Measurements from ENCODE around the gene CRYGB.

DNA sequence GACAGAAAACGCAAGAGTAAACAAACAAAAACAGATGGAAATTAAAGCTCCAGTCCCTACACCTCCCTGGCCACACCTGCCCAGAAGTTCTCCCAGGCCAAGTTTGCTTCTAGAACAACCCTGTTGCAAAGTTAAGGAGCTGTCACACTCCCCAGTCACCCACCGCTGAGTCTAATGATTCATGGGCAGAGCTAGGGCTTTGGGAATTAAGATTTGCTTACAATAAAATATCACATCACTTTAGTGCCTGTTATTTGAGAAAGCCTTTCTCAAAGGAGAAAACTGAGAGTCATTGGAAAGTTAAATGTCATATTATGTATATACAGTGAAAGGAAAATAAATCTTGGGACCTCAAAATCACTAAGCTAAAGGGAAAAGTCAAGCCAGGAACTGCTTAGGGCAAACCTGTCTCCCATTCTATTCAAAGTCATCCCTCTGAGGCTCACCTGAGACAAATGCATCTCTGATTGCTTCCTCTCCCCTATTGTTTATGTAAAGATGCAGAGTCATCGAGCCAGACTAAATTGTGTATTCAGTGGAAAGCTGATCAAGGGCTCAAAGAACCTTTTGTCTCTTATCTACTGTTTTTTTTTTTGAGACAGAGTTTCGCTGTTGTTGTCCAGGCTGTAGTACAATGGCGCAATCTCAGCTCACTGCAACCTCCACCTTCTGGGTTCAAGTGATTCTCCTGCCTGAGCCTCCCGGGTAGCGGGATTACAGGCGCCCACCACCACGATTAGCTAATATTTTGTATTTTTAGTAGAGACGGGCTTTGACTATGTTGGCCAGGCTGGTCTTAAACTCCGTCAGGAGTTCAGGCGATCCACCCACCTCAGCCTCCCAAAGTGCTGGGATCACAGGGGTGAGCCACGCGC lies 2.8 kb downstream of the CRYGB start:
- TF ChIP-seq, protein P1, sequence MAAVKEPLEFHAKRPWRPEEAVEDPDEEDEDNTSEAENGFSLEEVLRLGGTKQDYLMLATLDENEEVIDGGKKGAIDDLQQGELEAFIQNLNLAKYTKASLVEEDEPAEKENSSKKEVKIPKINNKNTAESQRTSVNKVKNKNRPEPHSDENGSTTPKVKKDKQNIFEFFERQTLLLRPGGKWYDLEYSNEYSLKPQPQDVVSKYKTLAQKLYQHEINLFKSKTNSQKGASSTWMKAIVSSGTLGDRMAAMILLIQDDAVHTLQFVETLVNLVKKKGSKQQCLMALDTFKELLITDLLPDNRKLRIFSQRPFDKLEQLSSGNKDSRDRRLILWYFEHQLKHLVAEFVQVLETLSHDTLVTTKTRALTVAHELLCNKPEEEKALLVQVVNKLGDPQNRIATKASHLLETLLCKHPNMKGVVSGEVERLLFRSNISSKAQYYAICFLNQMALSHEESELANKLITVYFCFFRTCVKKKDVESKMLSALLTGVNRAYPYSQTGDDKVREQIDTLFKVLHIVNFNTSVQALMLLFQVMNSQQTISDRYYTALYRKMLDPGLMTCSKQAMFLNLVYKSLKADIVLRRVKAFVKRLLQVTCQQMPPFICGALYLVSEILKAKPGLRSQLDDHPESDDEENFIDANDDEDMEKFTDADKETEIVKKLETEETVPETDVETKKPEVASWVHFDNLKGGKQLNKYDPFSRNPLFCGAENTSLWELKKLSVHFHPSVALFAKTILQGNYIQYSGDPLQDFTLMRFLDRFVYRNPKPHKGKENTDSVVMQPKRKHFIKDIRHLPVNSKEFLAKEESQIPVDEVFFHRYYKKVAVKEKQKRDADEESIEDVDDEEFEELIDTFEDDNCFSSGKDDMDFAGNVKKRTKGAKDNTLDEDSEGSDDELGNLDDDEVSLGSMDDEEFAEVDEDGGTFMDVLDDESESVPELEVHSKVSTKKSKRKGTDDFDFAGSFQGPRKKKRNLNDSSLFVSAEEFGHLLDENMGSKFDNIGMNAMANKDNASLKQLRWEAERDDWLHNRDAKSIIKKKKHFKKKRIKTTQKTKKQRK (IDR thresholded peaks at IDR 0.05; ENCODE audit: low read depth, low read length): no peak
- TF ChIP-seq ATF2 (IDR thresholded peaks at IDR 0.05; ENCODE audit: low read length) (no peak), NFYA (IDR thresholded peaks at IDR 0.05; ENCODE audit: borderline replicate concordance, low read depth, low read length) (no peak), E2F4 (IDR thresholded peaks at IDR 0.05; ENCODE audit: low read depth, low read length) (no peak), RELA (IDR thresholded peaks at IDR 0.05; ENCODE audit: borderline replicate concordance, partially characterized antibody) (no peak), SP1 (IDR thresholded peaks at IDR 0.05; ENCODE audit: low read depth, low read length) (no peak), ZZZ3 (IDR thresholded peaks at IDR 0.05; ENCODE audit: control insufficient read depth, insufficient read length, low read depth) (no peak), BHLHE40 (IDR thresholded peaks at IDR 0.05; ENCODE audit: borderline replicate concordance in 1 of 2, low read depth in 2 of 2, low read length in 1 of 2) (no peak), GABPA (IDR thresholded peaks at IDR 0.05; ENCODE audit: low read depth) (no peak), POLR2A (IDR thresholded peaks at IDR 0.05; ENCODE audit: low read depth, low read length) (no peak)
- TF ChIP-seq, protein P2, sequence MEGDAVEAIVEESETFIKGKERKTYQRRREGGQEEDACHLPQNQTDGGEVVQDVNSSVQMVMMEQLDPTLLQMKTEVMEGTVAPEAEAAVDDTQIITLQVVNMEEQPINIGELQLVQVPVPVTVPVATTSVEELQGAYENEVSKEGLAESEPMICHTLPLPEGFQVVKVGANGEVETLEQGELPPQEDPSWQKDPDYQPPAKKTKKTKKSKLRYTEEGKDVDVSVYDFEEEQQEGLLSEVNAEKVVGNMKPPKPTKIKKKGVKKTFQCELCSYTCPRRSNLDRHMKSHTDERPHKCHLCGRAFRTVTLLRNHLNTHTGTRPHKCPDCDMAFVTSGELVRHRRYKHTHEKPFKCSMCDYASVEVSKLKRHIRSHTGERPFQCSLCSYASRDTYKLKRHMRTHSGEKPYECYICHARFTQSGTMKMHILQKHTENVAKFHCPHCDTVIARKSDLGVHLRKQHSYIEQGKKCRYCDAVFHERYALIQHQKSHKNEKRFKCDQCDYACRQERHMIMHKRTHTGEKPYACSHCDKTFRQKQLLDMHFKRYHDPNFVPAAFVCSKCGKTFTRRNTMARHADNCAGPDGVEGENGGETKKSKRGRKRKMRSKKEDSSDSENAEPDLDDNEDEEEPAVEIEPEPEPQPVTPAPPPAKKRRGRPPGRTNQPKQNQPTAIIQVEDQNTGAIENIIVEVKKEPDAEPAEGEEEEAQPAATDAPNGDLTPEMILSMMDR (IDR thresholded peaks at IDR 0.05 in 2 of 3, conservative IDR thresholded peaks at IDR 0.05 in 1 of 3; ENCODE audit: control insufficient read depth in 2 of 3, extremely low read depth in 1 of 3, insufficient read depth in 1 of 3, low read depth in 3 of 3, low read length in 3 of 3): no peak
- TF ChIP-seq, protein P3, sequence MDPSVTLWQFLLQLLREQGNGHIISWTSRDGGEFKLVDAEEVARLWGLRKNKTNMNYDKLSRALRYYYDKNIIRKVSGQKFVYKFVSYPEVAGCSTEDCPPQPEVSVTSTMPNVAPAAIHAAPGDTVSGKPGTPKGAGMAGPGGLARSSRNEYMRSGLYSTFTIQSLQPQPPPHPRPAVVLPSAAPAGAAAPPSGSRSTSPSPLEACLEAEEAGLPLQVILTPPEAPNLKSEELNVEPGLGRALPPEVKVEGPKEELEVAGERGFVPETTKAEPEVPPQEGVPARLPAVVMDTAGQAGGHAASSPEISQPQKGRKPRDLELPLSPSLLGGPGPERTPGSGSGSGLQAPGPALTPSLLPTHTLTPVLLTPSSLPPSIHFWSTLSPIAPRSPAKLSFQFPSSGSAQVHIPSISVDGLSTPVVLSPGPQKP (IDR thresholded peaks at IDR 0.05; ENCODE audit: low read depth, low read length): no peak
